ENCODE data around the gene TMPRSS9.

Gene TMPRSS9

DNA sequence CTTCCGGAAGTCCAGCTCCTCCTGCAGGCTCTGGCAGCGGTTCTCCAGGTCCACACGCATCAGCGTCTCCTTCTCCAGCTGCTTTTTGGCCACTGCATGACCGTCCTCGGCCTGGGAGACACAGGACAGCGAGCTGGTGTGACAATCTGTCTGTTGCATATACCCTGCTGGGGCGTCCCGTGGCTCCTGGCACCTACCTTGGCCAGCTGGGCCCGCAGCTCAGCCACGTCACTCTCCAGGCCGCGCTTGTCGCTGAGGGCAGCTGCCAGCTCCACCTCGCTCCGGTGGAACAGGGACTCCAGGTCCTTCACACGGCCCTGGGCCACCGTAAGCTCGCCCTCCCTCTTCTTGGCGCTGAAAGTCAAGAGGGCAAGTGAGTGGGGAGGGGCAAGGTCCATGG, 78.1 kb downstream of the TMPRSS9 start:
- TF ChIP-seq, protein P1, sequence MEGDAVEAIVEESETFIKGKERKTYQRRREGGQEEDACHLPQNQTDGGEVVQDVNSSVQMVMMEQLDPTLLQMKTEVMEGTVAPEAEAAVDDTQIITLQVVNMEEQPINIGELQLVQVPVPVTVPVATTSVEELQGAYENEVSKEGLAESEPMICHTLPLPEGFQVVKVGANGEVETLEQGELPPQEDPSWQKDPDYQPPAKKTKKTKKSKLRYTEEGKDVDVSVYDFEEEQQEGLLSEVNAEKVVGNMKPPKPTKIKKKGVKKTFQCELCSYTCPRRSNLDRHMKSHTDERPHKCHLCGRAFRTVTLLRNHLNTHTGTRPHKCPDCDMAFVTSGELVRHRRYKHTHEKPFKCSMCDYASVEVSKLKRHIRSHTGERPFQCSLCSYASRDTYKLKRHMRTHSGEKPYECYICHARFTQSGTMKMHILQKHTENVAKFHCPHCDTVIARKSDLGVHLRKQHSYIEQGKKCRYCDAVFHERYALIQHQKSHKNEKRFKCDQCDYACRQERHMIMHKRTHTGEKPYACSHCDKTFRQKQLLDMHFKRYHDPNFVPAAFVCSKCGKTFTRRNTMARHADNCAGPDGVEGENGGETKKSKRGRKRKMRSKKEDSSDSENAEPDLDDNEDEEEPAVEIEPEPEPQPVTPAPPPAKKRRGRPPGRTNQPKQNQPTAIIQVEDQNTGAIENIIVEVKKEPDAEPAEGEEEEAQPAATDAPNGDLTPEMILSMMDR (IDR thresholded peaks at IDR 0.05; ENCODE audit: extremely low read depth, missing control alignments), result no peak
- no peak for DNase-seq (ENCODE audit: low spot score)

GRCh38 chr19:2440515-2440914, 80.5 kb downstream of the TMPRSS9 start:
- no peak for DNase-seq (ENCODE audit: low spot score)
- TF ChIP-seq, protein P1 (IDR thresholded peaks at IDR 0.05; ENCODE audit: extremely low read depth, missing control alignments), result no peak

DNA sequence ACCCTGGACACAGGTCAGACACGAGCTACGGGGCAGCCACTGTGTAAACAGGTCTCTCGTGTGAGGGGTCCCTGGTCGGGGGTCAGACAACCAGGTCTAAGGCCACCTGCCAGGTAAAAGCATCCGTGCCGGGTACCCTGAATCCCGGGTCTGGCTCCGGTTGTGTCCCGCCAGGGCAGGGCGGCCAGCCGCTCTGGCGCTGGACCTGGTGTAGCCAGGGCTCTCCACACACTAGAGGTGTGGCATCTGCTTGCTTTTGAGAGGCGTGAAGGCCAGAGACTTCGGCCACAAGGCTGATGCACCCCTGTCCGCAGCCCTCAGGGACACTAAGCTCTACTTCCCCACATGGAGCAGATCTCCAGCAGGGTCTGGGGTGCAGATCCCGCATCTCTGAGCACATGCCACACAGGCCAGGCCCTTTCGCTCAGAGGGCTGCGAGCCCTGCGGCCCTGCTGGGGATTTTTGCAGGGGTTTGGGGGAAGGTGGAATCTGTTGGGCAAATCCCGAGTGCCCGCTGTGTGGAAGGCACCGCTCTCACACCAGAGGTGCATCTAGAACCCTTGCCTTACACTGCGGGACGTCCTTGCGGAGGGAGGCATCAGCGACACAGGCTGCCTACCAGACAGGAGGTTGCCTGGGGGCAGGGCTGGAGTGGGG, 81.2 kb downstream of the TMPRSS9 start:
- no peak for DNase-seq (ENCODE audit: low spot score)
- TF ChIP-seq, protein P1 (IDR thresholded peaks at IDR 0.05; ENCODE audit: extremely low read depth, missing control alignments), result no peak

DNA sequence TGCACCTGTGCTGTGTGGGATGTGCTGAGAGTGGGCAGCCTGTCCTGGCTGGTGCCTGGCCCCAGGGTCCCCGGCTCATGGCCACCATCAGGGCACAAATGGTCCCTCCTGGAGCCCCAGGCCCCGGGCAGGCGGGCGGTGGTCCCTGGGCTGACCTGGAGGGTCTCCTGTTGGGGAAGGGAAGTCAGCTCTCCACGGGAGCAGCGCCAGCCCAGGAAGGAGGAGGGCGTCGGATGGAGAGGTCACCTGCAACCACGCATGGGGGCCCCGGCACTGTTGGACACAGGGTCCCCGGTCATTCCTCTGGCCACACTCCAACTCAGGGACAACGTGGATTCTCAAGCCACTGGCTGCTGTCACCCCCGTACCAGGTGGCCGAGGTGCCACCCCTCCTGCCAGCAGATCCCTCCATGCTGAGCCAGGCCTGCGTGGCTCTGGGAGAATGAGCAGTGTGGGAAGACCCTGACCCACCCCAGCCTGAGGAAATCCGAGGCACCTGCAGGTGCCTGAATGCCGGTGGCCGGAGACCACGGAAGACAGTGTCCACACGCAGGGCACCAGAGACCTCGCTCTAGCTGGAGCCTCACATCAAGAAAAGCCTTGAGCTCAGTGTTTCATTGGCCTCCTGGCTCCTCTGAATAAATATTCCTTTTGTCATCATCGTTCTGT, 83.2 kb downstream of the TMPRSS9 start:
- TF ChIP-seq, protein P1 (IDR thresholded peaks at IDR 0.05; ENCODE audit: extremely low read depth, missing control alignments), result no peak
- no peak for DNase-seq (ENCODE audit: low spot score)

GRCh38 chr19:2443785-2444182, 83.7 kb downstream of the TMPRSS9 start:
- TF ChIP-seq, protein P1 (IDR thresholded peaks at IDR 0.05; ENCODE audit: extremely low read depth, missing control alignments), result no peak
- no peak for DNase-seq (ENCODE audit: low spot score)

DNA sequence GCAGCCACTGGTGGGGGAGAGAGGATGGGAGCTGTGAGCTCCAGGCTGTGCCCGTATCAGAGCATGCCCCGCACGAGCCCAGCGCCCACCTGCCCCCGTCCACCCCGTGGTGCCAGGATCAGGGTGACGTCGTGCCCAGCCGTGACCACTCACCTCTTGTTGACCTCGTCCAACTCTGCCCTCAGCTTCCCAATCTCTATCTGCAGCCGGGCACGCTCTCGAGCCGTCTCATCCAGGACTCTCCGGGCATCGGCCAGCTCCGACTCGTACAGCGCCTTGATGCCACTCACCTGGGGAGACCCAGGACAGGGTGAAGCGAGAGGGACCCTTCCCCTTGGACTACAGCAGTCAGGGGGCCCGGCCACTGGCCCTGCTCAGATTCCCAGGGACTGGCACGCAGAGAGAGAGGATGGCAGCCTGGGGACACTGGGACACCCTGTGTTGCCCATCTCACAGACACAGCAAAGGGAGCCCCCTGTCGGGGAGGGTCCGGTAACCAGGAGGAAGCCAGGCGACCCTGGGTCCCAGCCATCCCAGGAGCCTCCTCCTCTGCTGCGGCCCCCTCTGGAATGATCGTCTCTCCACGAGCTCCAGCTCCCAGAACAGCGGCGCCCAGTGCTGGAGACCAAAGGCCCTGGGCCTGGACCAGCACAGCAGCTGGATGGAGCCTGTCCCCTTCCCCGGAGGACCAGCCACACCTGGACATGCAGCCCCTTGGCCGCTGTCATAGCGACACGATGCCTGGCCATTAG, 84.4 kb downstream of the TMPRSS9 start:
- TF ChIP-seq, protein P1 (IDR thresholded peaks at IDR 0.05; ENCODE audit: extremely low read depth, missing control alignments), result no peak
- DNase-seq (ENCODE audit: low spot score), result no peak

GRCh38 chr19:2446381-2446780, 86.3 kb downstream of the TMPRSS9 start:
- DNase-seq (ENCODE audit: low spot score), result peak; percentile 59
- TF ChIP-seq, protein P1 (IDR thresholded peaks at IDR 0.05; ENCODE audit: extremely low read depth, missing control alignments), result no peak
